Naive thymus-derived CD4-positive, alpha-beta T cell (primary cell): ENCODE results near the gene RPL19. TPM values are rescaled to one million over a fixed set of nuclear protein-coding genes. Genes with fewer than 3 reads are reported as not detected.
A peak's percentile ranks its signal among the peaks of the same experiment; 100 is the strongest.

ENCODE experiments used
- ATAC-seq: fragments of 150-1000 bp; cut with Tn5 transposase; 2 replicates; pipeline ENCODE4 v1.10.0; 2021; ENCODE audit warnings: mild to moderate bottlenecking, moderate library complexity
- CTCF ChIA-PET: fragments of 350-600 bp; sonication (Branson Sonifier 250); formaldehyde crosslinking; loops from one replicate; lab custom pipeline; 2021; ENCODE audit warnings: antibody characterized with exemption; lab: Charles Lee
- POLR2A ChIA-PET: fragments of 350-600 bp; sonication (Branson Sonifier 250); formaldehyde crosslinking; loops from one replicate; lab custom pipeline; 2021; ENCODE audit warnings: antibody characterized with exemption, inconsistent platforms; lab: Charles Lee
- DNase-seq, 9 donors: peaks; one replicate each; pipeline versions ENCODE4 v3.0.0 to v3.0.0-alpha.2; 2020 to 2022; ENCODE audit warnings: mixed read lengths in 1 of 9
- H3K27ac ChIP-seq: one replicate; pipeline ENCODE4 v1.7.0; 2013; ENCODE audit warnings: mild to moderate bottlenecking, low read depth, low read length, moderate library complexity
- H3K27me3 ChIP-seq, 2 donors: one replicate each; pipeline ENCODE4 v1.7.0; 2013; ENCODE audit warnings: low read length in 2 of 2, mild to moderate bottlenecking in 2 of 2, moderate library complexity in 2 of 2; ENCODE audit not compliant: control insufficient read depth in 2 of 2, insufficient read depth in 2 of 2
- H3K36me3 ChIP-seq, 3 experiments: 1 replicate in 2 of 3; 2 replicates in 1 of 3; pipeline ENCODE4 v1.7.0; 2013; ENCODE audit warnings: low read length in 3 of 3, mild to moderate bottlenecking in 3 of 3, moderate library complexity in 1 of 3; ENCODE audit not compliant: insufficient read depth in 3 of 3, control insufficient read depth in 2 of 3
- H3K4me1 ChIP-seq, 2 donors: one replicate each; pipeline ENCODE4 v1.7.0; 2013; ENCODE audit warnings: low read length in 2 of 2, mild to moderate bottlenecking in 2 of 2, moderate library complexity in 1 of 2; ENCODE audit not compliant: control insufficient read depth in 2 of 2, insufficient read depth in 2 of 2
- H3K4me3 ChIP-seq: 2 replicates; pipeline ENCODE4 v1.7.0; 2013; ENCODE audit warnings: mild to moderate bottlenecking, low read length
- H3K9me3 ChIP-seq, 3 experiments: 1 replicate in 2 of 3; 2 replicates in 1 of 3; pipeline ENCODE4 v1.7.0; 2013; ENCODE audit warnings: low read length in 3 of 3; ENCODE audit not compliant: control insufficient read depth in 2 of 3
- H3K27ac Mint-ChIP-seq, 9 donors: one replicate each; pipeline ENCODE4 v1.8.0; 2020 to 2022; ENCODE audit warnings: mixed read lengths in 9 of 9, mild to moderate bottlenecking in 8 of 9, moderate library complexity in 5 of 9, inconsistent platforms in 2 of 9
- H3K27me3 Mint-ChIP-seq, 5 donors: one replicate each; pipeline ENCODE4 v1.8.0; 2021 to 2022; ENCODE audit warnings: mixed read lengths in 5 of 5, mild to moderate bottlenecking in 1 of 5
- H3K36me3 Mint-ChIP-seq, 5 donors: one replicate each; pipeline ENCODE4 v1.8.0; 2020 to 2022; ENCODE audit warnings: mixed read lengths in 5 of 5, mild to moderate bottlenecking in 3 of 5, inconsistent platforms in 1 of 5
- H3K4me1 Mint-ChIP-seq, 7 donors: one replicate each; pipeline ENCODE4 v1.8.0; 2020 to 2022; ENCODE audit warnings: mixed read lengths in 7 of 7, mild to moderate bottlenecking in 3 of 7, inconsistent platforms in 1 of 7
- H3K4me3 Mint-ChIP-seq, 10 donors: one replicate each; pipeline ENCODE4 v1.8.0; 2020 to 2022; ENCODE audit warnings: mild to moderate bottlenecking in 10 of 10, mixed read lengths in 10 of 10, moderate library complexity in 6 of 10, inconsistent platforms in 2 of 10
- H3K9me3 Mint-ChIP-seq, 11 donors: one replicate each; pipeline ENCODE4 v1.8.0; 2020 to 2022; ENCODE audit warnings: mixed read lengths in 11 of 11, mild to moderate bottlenecking in 4 of 11, inconsistent platforms in 1 of 11, moderate library complexity in 1 of 11
- intact Hi-C, 2 donors: fragments of 100-400 bp; cut with micrococcal nuclease; formaldehyde crosslinking; loops; one replicate each; pipeline ENCODE4 v1.15.1; 2023
- polyA plus RNA-seq, 2 donors: library from polyadenylated mRNA; unstranded; fragments of 300-500 nt; fragmentation: Illumina TruSeq; gene quantifications; one replicate each; pipeline ENCODE4 v1.2.3, GENCODE V29; 2021
- total RNA-seq, 6 experiments: library from RNA in 5 of 6; stranded (reverse) in 5 of 6; gene quantifications; 1 replicate in 5 of 6; 2 replicates in 1 of 6; pipeline ENCODE4 v1.2.3 and lab custom pipeline; 2021 to 2026

RPL19 gene
- total and polyA plus RNA-seq, 7 experiments from 2014 or later = 1,932 to 4,957 (median 3,802) TPM

DNA sequence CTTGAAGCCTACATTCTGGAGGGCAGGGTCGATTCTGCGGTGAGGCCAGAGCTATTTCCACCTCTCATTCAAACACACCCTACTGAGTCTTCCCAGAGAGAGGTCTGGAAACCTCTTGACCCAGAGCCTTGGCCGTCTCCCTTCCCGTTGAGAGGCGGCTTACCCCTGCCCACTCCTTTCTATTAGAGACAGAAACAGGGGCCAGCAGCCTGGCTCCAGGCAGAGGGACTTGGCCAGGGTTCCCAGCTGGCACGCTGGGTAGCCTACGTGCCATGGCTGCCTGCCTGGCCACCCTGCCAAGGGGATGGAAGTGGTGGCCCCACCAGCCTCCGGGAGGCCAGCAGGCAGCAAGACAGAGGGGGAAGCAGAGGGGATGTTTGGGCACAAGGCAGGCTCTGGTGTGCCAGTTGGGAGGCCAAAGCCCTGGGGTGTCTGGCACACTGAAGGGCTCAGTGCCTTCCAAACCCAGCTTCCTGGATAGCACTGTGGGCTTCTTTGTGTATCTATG is 19.6 kb downstream of the RPL19 start:
- Histone ChIP-seq H3K4me3 (no peak overlapping the region), H3K9me3 (no peaks in the 10 kb centered on the region), H3K27ac (no peak overlapping the region), H3K4me1 (no peaks in the 10 kb centered on the region), H3K36me3 (no peaks in the 10 kb centered on the region), H3K27me3 (no peaks in the 10 kb centered on the region)
- CTCF ChIA-PET = interaction anchor here (0.7 to 1.3 kb wide), 2 partner anchors 24 to 48 kb away, joined by 3 read pairs; no protein-coding TSS in a partner anchor
- no peak overlapping the region for H3K27ac Mint-ChIP-seq
- peaks cover 0 to 3% (median 0%) of the 10 kb centered on the region in 11 donors for H3K9me3 Mint-ChIP-seq
- POLR2A ChIA-PET = interaction anchor here (1.0 kb wide), 1 partner anchor 11 kb away, joined by 3 read pairs; no protein-coding TSS in a partner anchor
- DNase-seq = no peak
- H3K4me1 Mint-ChIP-seq = peaks cover 2 to 11% (median 7%) of the 10 kb centered on the region in 7 donors
- H3K36me3 Mint-ChIP-seq = no peaks in the 10 kb centered on the region
- intact Hi-C loops = no loop called here
- peaks cover 7 to 54% (median 29%) of the 10 kb centered on the region in 5 donors for H3K27me3 Mint-ChIP-seq
- H3K4me3 Mint-ChIP-seq = no peak overlapping the region
- ATAC-seq = no peak

- H3K27ac ChIP-seq = no peak overlapping the region
- ChIA-PET CTCF (interaction anchor here (0.6 kb wide), 1 partner anchor 14 kb away, joined by 3 read pairs; no protein-coding TSS in a partner anchor), POLR2A (interaction anchor here (0.7 kb wide), 1 partner anchor 18 kb away, joined by 3 read pairs; no protein-coding TSS in a partner anchor)
- H3K36me3 Mint-ChIP-seq = no peaks in the 10 kb centered on the region
- H3K27me3 ChIP-seq = peaks cover 0 to 7% of the 10 kb centered on the region in 2 donors
- H3K4me1 ChIP-seq = peaks cover 4 to 6% of the 10 kb centered on the region in 2 donors
- no peaks in the 10 kb centered on the region for H3K36me3 ChIP-seq
- H3K9me3 ChIP-seq = no peaks in the 10 kb centered on the region
- H3K27me3 Mint-ChIP-seq = peaks cover 14 to 60% (median 29%) of the 10 kb centered on the region in 5 donors
- DNase-seq (no peak), ATAC-seq (no peak)
- H3K9me3 Mint-ChIP-seq = peaks cover 0 to 3% (median 0%) of the 10 kb centered on the region in 11 donors
- no peak overlapping the region for H3K4me3 Mint-ChIP-seq
- intact Hi-C loops = no loop called here
- no peak overlapping the region for H3K27ac Mint-ChIP-seq
- H3K4me3 ChIP-seq = no peak overlapping the region
- H3K4me1 Mint-ChIP-seq = peaks cover 6 to 19% (median 11%) of the 10 kb centered on the region in 7 donors
Observed at GRCh38 chr17:39221572-39221971, 21.5 kb downstream of the RPL19 start.

- no peak for ATAC-seq
- H3K27ac ChIP-seq = no peak overlapping the region
- H3K27me3 Mint-ChIP-seq = peaks cover 15 to 60% (median 29%) of the 10 kb centered on the region in 5 donors
- CTCF ChIA-PET = no interaction called here
- no peaks in the 10 kb centered on the region for H3K36me3 ChIP-seq
- no peak for DNase-seq
- no peak overlapping the region for H3K4me3 ChIP-seq
- H3K9me3 Mint-ChIP-seq = peaks cover 0 to 3% (median 0%) of the 10 kb centered on the region in 11 donors
- POLR2A ChIA-PET = interaction anchor here (0.7 kb wide), 1 partner anchor 18 kb away, joined by 3 read pairs; no protein-coding TSS in a partner anchor
- H3K9me3 ChIP-seq = no peaks in the 10 kb centered on the region
- peaks cover 6 to 19% (median 11%) of the 10 kb centered on the region in 7 donors for H3K4me1 Mint-ChIP-seq
- peaks cover 4 to 6% of the 10 kb centered on the region in 2 donors for H3K4me1 ChIP-seq
- H3K4me3 Mint-ChIP-seq = peak overlapping the region in 1 of 10 donors; percentile 29
- H3K27me3 ChIP-seq = peaks cover 0 to 8% of the 10 kb centered on the region in 2 donors
- H3K27ac Mint-ChIP-seq = no peak overlapping the region
- H3K36me3 Mint-ChIP-seq = no peaks in the 10 kb centered on the region
- intact Hi-C loops = no loop called here
Observed at GRCh38 chr17:39222151-39222550, 22.1 kb downstream of the RPL19 start.

- H3K27ac ChIP-seq = no peak overlapping the region
- POLR2A ChIA-PET = interaction anchor here (0.7 kb wide), 1 partner anchor 17 kb away, joined by 3 read pairs; no protein-coding TSS in a partner anchor
- peaks cover 0 to 8% of the 10 kb centered on the region in 2 donors for H3K27me3 ChIP-seq
- H3K36me3 ChIP-seq = no peaks in the 10 kb centered on the region
- Mint-ChIP-seq H3K36me3 (no peaks in the 10 kb centered on the region), H3K9me3 (peaks cover 0 to 3% (median 0%) of the 10 kb centered on the region in 11 donors), H3K4me3 (peak overlapping the region in 6 of 10 donors; percentile 30 to 82 (median 60)), H3K27ac (peak overlapping the region in 1 of 9 donors; percentile 37), H3K4me1 (peaks cover 6 to 19% (median 11%) of the 10 kb centered on the region in 7 donors), H3K27me3 (peaks cover 25 to 62% (median 38%) of the 10 kb centered on the region in 5 donors)
- ATAC-seq (no peak), DNase-seq (no peak)
- H3K9me3 ChIP-seq = no peaks in the 10 kb centered on the region
- CTCF ChIA-PET = interaction anchor here (1.2 to 1.5 kb wide), 3 partner anchors 9 to 16 kb away, joined by 3 to 4 read pairs (median 4); no protein-coding TSS in a partner anchor
- H3K4me3 ChIP-seq = no peak overlapping the region
- H3K4me1 ChIP-seq = peaks cover 4 to 6% of the 10 kb centered on the region in 2 donors
- intact Hi-C loops = no loop called here
Observed at GRCh38 chr17:39222866-39223834, 23.1 kb downstream of the RPL19 start.

- Mint-ChIP-seq H3K36me3 (no peaks in the 10 kb centered on the region), H3K4me3 (peak overlapping the region; percentile 12 to 86 (median 58)), H3K27me3 (peaks cover 28 to 59% (median 40%) of the 10 kb centered on the region in 5 donors), H3K4me1 (peaks cover 6 to 18% (median 11%) of the 10 kb centered on the region in 7 donors), H3K27ac (peak overlapping the region in 1 of 9 donors; percentile 37), H3K9me3 (peaks cover 0 to 2% (median 0%) of the 10 kb centered on the region in 11 donors)
- DNase-seq = no peak
- Histone ChIP-seq H3K4me3 (no peak overlapping the region), H3K36me3 (no peaks in the 10 kb centered on the region), H3K27ac (no peak overlapping the region), H3K4me1 (peaks cover 4 to 6% of the 10 kb centered on the region in 2 donors), H3K27me3 (peaks cover 0 to 8% of the 10 kb centered on the region in 2 donors), H3K9me3 (no peaks in the 10 kb centered on the region)
- ATAC-seq = no peak
- CTCF ChIA-PET = interaction anchor here (1.2 to 1.5 kb wide), 3 partner anchors 8 to 15 kb away, joined by 3 to 4 read pairs (median 4); no protein-coding TSS in a partner anchor
- intact Hi-C loops = loop anchor here in 1 of 2 donors (2.0 kb wide), 1 partner anchor 15 kb away; no protein-coding TSS in a partner anchor
- POLR2A ChIA-PET = interaction anchor here (0.7 kb wide), 1 partner anchor 18 kb away, joined by 3 read pairs; no protein-coding TSS in a partner anchor
Observed at GRCh38 chr17:39223907-39224777, 24.1 kb downstream of the RPL19 start.
